DND-41 (cell line): ENCODE measurements around the gene BGN.

ENCODE experiments used
- ATAC-seq: fragments of 200-7000 bp; cut with Tn5 transposase; 3 replicates; pipeline ENCODE4 v1.9.1; 2021; ENCODE audit warnings: low read depth; ENCODE audit not compliant: insufficient read depth
- DNase-seq: peaks from one replicate; pipeline ENCODE4 v3.0.0-alpha.2; 2020
- H2AFZ ChIP-seq: 2 replicates; pipeline ENCODE4 v1.6.0; 2012; ENCODE audit warnings: low read depth, low read length
- H3K27ac ChIP-seq: 2 replicates; pipeline ENCODE4 v1.5.1; 2012; ENCODE audit warnings: low read length, inconsistent platforms
- H3K27me3 ChIP-seq: fragments of 200-600 bp; sonication (generic); 2 replicates; pipeline ENCODE4 v1.6.0; 2012; ENCODE audit warnings: low read length, mild to moderate bottlenecking, inconsistent platforms; ENCODE audit not compliant: insufficient read depth, poor library complexity
- H3K36me3 ChIP-seq: 2 replicates; pipeline ENCODE4 v1.5.1; 2012; ENCODE audit warnings: low read length, inconsistent platforms; ENCODE audit not compliant: insufficient read depth
- H3K4me1 ChIP-seq: 2 replicates; pipeline ENCODE4 v1.5.1; 2012; ENCODE audit warnings: mild to moderate bottlenecking, low read length; ENCODE audit not compliant: insufficient read depth
- H3K4me2 ChIP-seq: 2 replicates; pipeline ENCODE4 v1.6.0; 2012; ENCODE audit warnings: mild to moderate bottlenecking, moderate library complexity, low read length, inconsistent platforms; ENCODE audit not compliant: insufficient read depth
- H3K4me3 ChIP-seq, 2 experiments: fragments of 200-600 bp in 1 of 2; shearing (Covaris generic) in 1 of 2; 2 replicates each; pipeline ENCODE4 v1.5.1; 2012 to 2016; ENCODE audit warnings: inconsistent platforms in 2 of 2, low read length in 2 of 2, mild to moderate bottlenecking in 2 of 2, low read depth in 1 of 2, moderate library complexity in 1 of 2
- H3K79me2 ChIP-seq: 2 replicates; pipeline ENCODE4 v1.6.0; 2012; ENCODE audit warnings: low read length, inconsistent platforms; ENCODE audit not compliant: insufficient read depth
- H3K9ac ChIP-seq: 2 replicates; pipeline ENCODE4 v1.6.0; 2012; ENCODE audit warnings: low read depth, mild to moderate bottlenecking, inconsistent platforms, low read length, moderate library complexity
- H3K9me3 ChIP-seq: 2 replicates; pipeline ENCODE4 v1.5.1; 2012; ENCODE audit warnings: low read length, moderate library complexity, mild to moderate bottlenecking, inconsistent platforms; ENCODE audit not compliant: insufficient read depth, severe bottlenecking
- H4K20me1 ChIP-seq: 2 replicates; pipeline ENCODE4 v1.6.0; 2012; ENCODE audit warnings: low read length; ENCODE audit not compliant: insufficient read depth
- EZH2 ChIP-seq: IDR thresholded peaks from 3 replicates; pipeline ENCODE4 v1.6.1; 2012; ENCODE audit warnings: borderline replicate concordance, low read depth, mild to moderate bottlenecking, moderate library complexity, low read length, inconsistent platforms; ENCODE audit not compliant: severe bottlenecking
- TF ChIP-seq, protein P1 (sequence below): IDR thresholded peaks from 2 replicates; pipeline ENCODE4 v1.5.1; 2012; ENCODE audit warnings: borderline replicate concordance, low read length, moderate library complexity, mild to moderate bottlenecking; ENCODE audit not compliant: poor library complexity, severe bottlenecking; ENCODE audit errors: extremely low read depth

The BGN gene

GRCh38 chrX:153494061-153494460 is 719 bp upstream of the BGN start:
- no peak for DNase-seq
- Histone ChIP-seq H3K79me2 (no peaks in the 10 kb centered on the region), H3K27ac (no peak overlapping the region)

GRCh38 chrX:153495362-153495751 is 577 bp downstream of the BGN start:
- no peaks in the 10 kb centered on the region for H3K27me3 ChIP-seq
- H3K4me2 ChIP-seq: no peak overlapping the region
- no peak overlapping the region for H3K9ac ChIP-seq
- DNase-seq (no peak), ATAC-seq (no peak)
- H3K4me3 ChIP-seq: no peak overlapping the region
- TF ChIP-seq, protein P1, sequence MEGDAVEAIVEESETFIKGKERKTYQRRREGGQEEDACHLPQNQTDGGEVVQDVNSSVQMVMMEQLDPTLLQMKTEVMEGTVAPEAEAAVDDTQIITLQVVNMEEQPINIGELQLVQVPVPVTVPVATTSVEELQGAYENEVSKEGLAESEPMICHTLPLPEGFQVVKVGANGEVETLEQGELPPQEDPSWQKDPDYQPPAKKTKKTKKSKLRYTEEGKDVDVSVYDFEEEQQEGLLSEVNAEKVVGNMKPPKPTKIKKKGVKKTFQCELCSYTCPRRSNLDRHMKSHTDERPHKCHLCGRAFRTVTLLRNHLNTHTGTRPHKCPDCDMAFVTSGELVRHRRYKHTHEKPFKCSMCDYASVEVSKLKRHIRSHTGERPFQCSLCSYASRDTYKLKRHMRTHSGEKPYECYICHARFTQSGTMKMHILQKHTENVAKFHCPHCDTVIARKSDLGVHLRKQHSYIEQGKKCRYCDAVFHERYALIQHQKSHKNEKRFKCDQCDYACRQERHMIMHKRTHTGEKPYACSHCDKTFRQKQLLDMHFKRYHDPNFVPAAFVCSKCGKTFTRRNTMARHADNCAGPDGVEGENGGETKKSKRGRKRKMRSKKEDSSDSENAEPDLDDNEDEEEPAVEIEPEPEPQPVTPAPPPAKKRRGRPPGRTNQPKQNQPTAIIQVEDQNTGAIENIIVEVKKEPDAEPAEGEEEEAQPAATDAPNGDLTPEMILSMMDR: no peak
- TF ChIP-seq EZH2: no peak
- H4K20me1 ChIP-seq: no peaks in the 10 kb centered on the region
- no peaks in the 10 kb centered on the region for H3K4me1 ChIP-seq
- H2AFZ ChIP-seq: no peak overlapping the region
- no peak overlapping the region for H3K27ac ChIP-seq
- no peaks in the 10 kb centered on the region for H3K9me3 ChIP-seq
- no peaks in the 10 kb centered on the region for H3K79me2 ChIP-seq
- H3K36me3 ChIP-seq: no peaks in the 10 kb centered on the region

More at GRCh38 chrX:153494061-153494460, 719 bp upstream of the BGN start:
- Histone ChIP-seq H3K4me3 (no peak overlapping the region), H3K4me2 (no peak overlapping the region), H4K20me1 (no peaks in the 10 kb centered on the region), H3K36me3 (no peaks in the 10 kb centered on the region), H3K27me3 (no peaks in the 10 kb centered on the region), H3K4me1 (no peaks in the 10 kb centered on the region), H2AFZ (no peak overlapping the region), H3K9me3 (no peaks in the 10 kb centered on the region), H3K9ac (no peak overlapping the region)
- TF ChIP-seq, protein P1: no peak
- no peak for TF ChIP-seq EZH2
- ATAC-seq: no peak

GRCh38 chrX:153495903-153496589 is 1.3 kb downstream of the BGN start:
- ATAC-seq (no peak), DNase-seq (no peak)
- Histone ChIP-seq H3K36me3 (no peaks in the 10 kb centered on the region), H3K27me3 (no peaks in the 10 kb centered on the region), H4K20me1 (no peaks in the 10 kb centered on the region), H3K9ac (no peak overlapping the region), H3K4me1 (no peaks in the 10 kb centered on the region), H2AFZ (no peak overlapping the region), H3K4me3 (no peak overlapping the region), H3K27ac (no peak overlapping the region), H3K9me3 (no peaks in the 10 kb centered on the region), H3K79me2 (no peaks in the 10 kb centered on the region), H3K4me2 (no peak overlapping the region)
- no peak for TF ChIP-seq EZH2
- TF ChIP-seq, protein P1: no peak
